CD4-positive, alpha-beta T cell treated with Interleukin-15 for 1 hour (primary cell): ENCODE measurements around the gene GNRHR.

Experiments
- DNase-seq: peaks from one replicate; pipeline ENCODE4 v3.0.0-alpha.2; 2020

GNRHR gene

GRCh38 chr4:67700116-67700737, 54.0 kb downstream of the GNRHR start:
- DNase-seq = no peak

GRCh38 chr4:67699603-67700002, 54.6 kb downstream of the GNRHR start:
- no peak for DNase-seq

- DNase-seq = no peak
Measured at GRCh38 chr4:67697860-67698687, 56.1 kb downstream of the GNRHR start.

- DNase-seq = no peak
Measured at GRCh38 chr4:67696061-67696460, 58.1 kb downstream of the GNRHR start.

- no peak for DNase-seq
Measured at GRCh38 chr4:67694662-67695061, 59.5 kb downstream of the GNRHR start.

GRCh38 chr4:67691328-67691727, 62.9 kb downstream of the GNRHR start:
- no peak for DNase-seq
